IMR-90 (cell line): ENCODE measurements around the gene GCNT4. TPM values are rescaled to one million over a fixed set of nuclear protein-coding genes. Genes with fewer than 3 reads are reported as not detected.

Experiments
- ATAC-seq: fragments of 200-7000 bp; cut with Tn5 transposase; 2 replicates; pipeline ENCODE4 v1.9.1; 2020; ENCODE audit warnings: low read depth, mild to moderate bottlenecking, moderate library complexity
- BruUV-seq: library from RNA; stranded (reverse); fragments of 400-500 nt; replicated peaks from 2 replicates; lab custom pipeline; 2021; lab: Mats Ljungman, UMichigan
- CTCF ChIA-PET: fragments of 300-600 bp; formaldehyde crosslinking; extraction: SDS; loops from one replicate; lab custom pipeline; 2021; ENCODE audit warnings: antibody characterized with exemption; lab: Yijun Ruan, JAX
- POLR2A ChIA-PET: fragments of 300-600 bp; sonication (Branson Sonifier 250); formaldehyde crosslinking; loops from one replicate; lab custom pipeline; 2022; ENCODE audit warnings: antibody characterized with exemption; ENCODE audit not compliant: unreplicated experiment; lab: Charles Lee
- DNase-seq: peaks from one replicate; pipeline ENCODE4 v3.0.0; 2013
- H2AFZ ChIP-seq: replicated peaks from 2 replicates; pipeline ENCODE3; 2013; ENCODE audit warnings: low read length, mild to moderate bottlenecking; ENCODE audit not compliant: poor library complexity
- H2AK5ac ChIP-seq: 2 replicates; pipeline ENCODE4 v1.6.1; 2013; ENCODE audit warnings: low read depth, low read length, inconsistent platforms
- H2AK9ac ChIP-seq: replicated peaks from 2 replicates; pipeline ENCODE3; 2013; ENCODE audit warnings: mild to moderate bottlenecking, low read depth, low read length, moderate library complexity; ENCODE audit not compliant: poor library complexity
- H2BK120ac ChIP-seq: 2 replicates; pipeline ENCODE4 v1.6.1; 2013; ENCODE audit warnings: low read depth, low read length, inconsistent platforms
- H2BK15ac ChIP-seq: 3 replicates; pipeline ENCODE4 v1.6.1; 2013; ENCODE audit warnings: low read depth, low read length, inconsistent platforms
- H2BK20ac ChIP-seq: 2 replicates; pipeline ENCODE4 v1.6.1; 2013; ENCODE audit warnings: low read depth, mild to moderate bottlenecking, inconsistent platforms, low read length, moderate library complexity
- H2BK5ac ChIP-seq: 2 replicates; pipeline ENCODE4 v1.6.1; 2013; ENCODE audit warnings: mild to moderate bottlenecking, low read depth, low read length, inconsistent platforms; ENCODE audit not compliant: poor library complexity, severe bottlenecking
- H3K14ac ChIP-seq: replicated peaks from 2 replicates; pipeline ENCODE4 v1.6.1; 2013; ENCODE audit warnings: low read depth, low read length, inconsistent platforms
- H3K18ac ChIP-seq: 2 replicates; pipeline ENCODE4 v1.6.1; 2013; ENCODE audit warnings: low read depth, low read length, control low read depth
- H3K23ac ChIP-seq: 2 replicates; pipeline ENCODE4 v1.6.1; 2013; ENCODE audit warnings: low read depth, low read length, inconsistent platforms
- H3K27ac ChIP-seq: 2 replicates; pipeline ENCODE4 v1.5.1; 2013; ENCODE audit warnings: mild to moderate bottlenecking, control low read depth, low read length; ENCODE audit not compliant: insufficient read depth
- H3K27me3 ChIP-seq: 2 replicates; pipeline ENCODE4 v1.6.1; 2013; ENCODE audit warnings: low read length; ENCODE audit not compliant: control insufficient read depth, insufficient read depth
- H3K36me3 ChIP-seq: 2 replicates; pipeline ENCODE4 v1.6.1; 2013; ENCODE audit warnings: low read length, mixed read lengths; ENCODE audit not compliant: control insufficient read depth, insufficient read depth
- H3K4ac ChIP-seq: 2 replicates; pipeline ENCODE4 v1.6.1; 2013; ENCODE audit warnings: low read depth, low read length, inconsistent platforms
- H3K4me1 ChIP-seq: 2 replicates; pipeline ENCODE4 v1.6.1; 2013; ENCODE audit warnings: low read length, mixed read lengths; ENCODE audit not compliant: control insufficient read depth, insufficient read depth
- H3K4me2 ChIP-seq: 2 replicates; pipeline ENCODE4 v1.6.1; 2013; ENCODE audit warnings: low read depth, mild to moderate bottlenecking, control low read depth, low read length, moderate library complexity
- H3K4me3 ChIP-seq: 2 replicates; pipeline ENCODE4 v1.5.1; 2013; ENCODE audit warnings: low read depth, mild to moderate bottlenecking, control low read depth, low read length, moderate library complexity; ENCODE audit not compliant: insufficient read depth
- H3K56ac ChIP-seq: 2 replicates; pipeline ENCODE4 v1.6.1; 2013; ENCODE audit warnings: low read length, inconsistent platforms; ENCODE audit not compliant: insufficient read depth; ENCODE audit errors: extremely low read depth
- H3K79me1 ChIP-seq, 2 experiments: 2 replicates each; pipeline ENCODE4 v1.6.1; 2013; ENCODE audit warnings: low read length in 2 of 2, inconsistent platforms in 1 of 2, low read depth in 1 of 2
- H3K9ac ChIP-seq: 2 replicates; pipeline ENCODE4 v1.6.1; 2013; ENCODE audit warnings: low read depth, low read length, control low read depth
- H3K9me1 ChIP-seq: 2 replicates; pipeline ENCODE4 v1.6.1; 2013; ENCODE audit warnings: low read length, inconsistent platforms; ENCODE audit not compliant: insufficient read depth
- H3K9me3 ChIP-seq: 2 replicates; pipeline ENCODE4 v1.6.1; 2013; ENCODE audit warnings: low read length; ENCODE audit not compliant: control insufficient read depth, insufficient read depth
- H4K20me1 ChIP-seq: 2 replicates; pipeline ENCODE4 v1.6.1; 2013; ENCODE audit warnings: low read length, inconsistent platforms; ENCODE audit not compliant: insufficient read depth
- H4K5ac ChIP-seq: 2 replicates; pipeline ENCODE4 v1.6.1; 2013; ENCODE audit warnings: mild to moderate bottlenecking, low read depth, low read length, control low read depth
- H4K8ac ChIP-seq, 2 experiments: 2 replicates each; pipeline ENCODE4 v1.6.1; 2013; ENCODE audit warnings: low read depth in 2 of 2, low read length in 2 of 2, control low read depth in 1 of 2, inconsistent platforms in 1 of 2
- H4K91ac ChIP-seq: 2 replicates; pipeline ENCODE4 v1.6.1; 2013; ENCODE audit warnings: low read depth, low read length, inconsistent platforms; ENCODE audit not compliant: insufficient read depth
- BHLHE40 ChIP-seq: fragments of 150-350 bp; IDR thresholded peaks from 2 replicates; pipeline ENCODE4 v1.6.1; 2016; ENCODE audit warnings: mild to moderate bottlenecking, low read depth, low read length
- CEBPB ChIP-seq: IDR thresholded peaks from 2 replicates; pipeline ENCODE4 v1.6.1; 2012; ENCODE audit warnings: low read depth, low read length, improper control_type of control experiment
- CHD1 ChIP-seq: IDR thresholded peaks from 2 replicates; pipeline ENCODE4 v1.6.1; 2012; ENCODE audit warnings: low read depth, low read length, improper control_type of control experiment
- CTCF ChIP-seq: conservative IDR thresholded peaks from 2 replicates; pipeline ENCODE4 v1.5.1; 2012; ENCODE audit warnings: mild to moderate bottlenecking, low read depth, low read length, improper control_type of control experiment
- ELK1 ChIP-seq: fragments of 150-350 bp; IDR thresholded peaks from 2 replicates; pipeline ENCODE4 v1.6.1; 2016; ENCODE audit warnings: low read depth, mild to moderate bottlenecking, low read length, moderate library complexity, borderline replicate concordance
- FOS ChIP-seq: fragments of 150-350 bp; IDR thresholded peaks from 2 replicates; pipeline ENCODE4 v1.6.1; 2016; ENCODE audit warnings: low read depth, low read length
- MAZ ChIP-seq: IDR thresholded peaks from 2 replicates; pipeline ENCODE4 v1.6.1; 2012; ENCODE audit warnings: low read depth, mild to moderate bottlenecking, low read length, improper control_type of control experiment, moderate library complexity, borderline replicate concordance
- MXI1 ChIP-seq: IDR thresholded peaks from 2 replicates; pipeline ENCODE4 v1.6.1; 2012; ENCODE audit warnings: low read depth, mild to moderate bottlenecking, low read length, moderate library complexity, borderline replicate concordance
- NFE2L2 ChIP-seq: fragments of 150-350 bp; IDR thresholded peaks from 2 replicates; pipeline ENCODE4 v1.6.1; 2016; ENCODE audit warnings: low read depth, mild to moderate bottlenecking, low read length
- POLR2A ChIP-seq: IDR thresholded peaks from 2 replicates; pipeline ENCODE4 v1.6.1; 2012; ENCODE audit warnings: mild to moderate bottlenecking, low read depth, low read length
- RAD21 ChIP-seq: IDR thresholded peaks from 2 replicates; pipeline ENCODE4 v1.6.1; 2012; ENCODE audit warnings: low read length, improper control_type of control experiment
- RCOR1 ChIP-seq: IDR thresholded peaks from 2 replicates; pipeline ENCODE4 v1.6.1; 2012; ENCODE audit warnings: mild to moderate bottlenecking, low read length, improper control_type of control experiment; ENCODE audit not compliant: insufficient replicate concordance
- RFX5 ChIP-seq: IDR thresholded peaks from 2 replicates; pipeline ENCODE4 v1.8.0; 2012; ENCODE audit warnings: low read depth, mild to moderate bottlenecking, low read length, moderate library complexity
- SMC3 ChIP-seq: fragments of 150-350 bp; IDR thresholded peaks from 2 replicates; pipeline ENCODE4 v1.6.1; 2016; ENCODE audit warnings: low read depth, mild to moderate bottlenecking, antibody characterized with exemption, low read length, moderate library complexity
- USF2 ChIP-seq: fragments of 150-350 bp; IDR thresholded peaks from 2 replicates; pipeline ENCODE4 v1.6.1; 2017; ENCODE audit warnings: mild to moderate bottlenecking, antibody characterized with exemption, low read length, low read depth
- WGBS, 2 experiments: methylation state at CpG; one replicate each; pipeline versions ENCODE4 v1.1.5 to v1.1.7; 2013; ENCODE audit warnings: missing lambda C conversion rate in 2 of 2; ENCODE audit not compliant: insufficient read length in 1 of 2; ENCODE audit errors: extremely low coverage in 2 of 2; 5-methylcytosine and 5-hydroxymethylcytosine counted together
- dilution Hi-C: fragments of 300-500 bp; cut with HindIII; formaldehyde crosslinking; loops from one replicate; pipeline ENCODE4 v1.14.3; 2018; ENCODE audit warnings: low sequenced_read_pairs; ENCODE audit not compliant: unreplicated experiment
- in situ Hi-C: fragments of 300-500 bp; cut with MboI; formaldehyde crosslinking; loops from 3 replicates; pipeline ENCODE4 v1.14.3; 2019; ENCODE audit warnings: low sequenced_read_pairs, inconsistent platforms, mixed read lengths
- intact Hi-C: fragments of 100-400 bp; cut with micrococcal nuclease; formaldehyde crosslinking; loops from 2 replicates; pipeline ENCODE4 v1.10.0; 2022
- polyA plus RNA-seq, 3 experiments: library from polyadenylated mRNA; depleted of rRNA; stranded (reverse); fragments of >200 nt; gene quantifications; 2 replicates each; pipeline ENCODE4 v1.2.3, GENCODE V29; 2012; ENCODE audit warnings: low replicate concordance in 1 of 3
- total RNA-seq: library from RNA; depleted of rRNA; stranded (reverse); fragments of >200 nt; gene quantifications from 2 replicates; pipeline ENCODE4 v1.2.3, GENCODE V29; 2012

GCNT4 gene
- total and polyA plus RNA-seq, 2 of the 4 experiments (the other 2 are of a cell fraction), result 0.46 to 1.8 TPM

- no peak overlapping the region for H2AK5ac ChIP-seq
- H3K9me3 ChIP-seq, result no peaks in the 10 kb centered on the region
- DNase-seq (no peak), ATAC-seq (no peak)
- peaks cover 2% of the 10 kb centered on the region; the same call in 1 of the 2 replicates for H3K27me3 ChIP-seq
- H3K79me1 ChIP-seq, result no peaks in the 10 kb centered on the region
- WGBS, 2 experiments, result no CpG with 5 or more reads among the region's 3 CpGs
- H2AK9ac ChIP-seq, result no peak overlapping the region
- H3K23ac ChIP-seq, result no peak overlapping the region
- no peak overlapping the region for H3K56ac ChIP-seq
- H4K20me1 ChIP-seq, result no peaks in the 10 kb centered on the region
- no peak overlapping the region for H3K18ac ChIP-seq
- POLR2A ChIA-PET, result interaction anchor here (0.5 kb wide), 1 partner anchor 12 kb away, joined by 6 read pairs; no protein-coding TSS in a partner anchor
- intact Hi-C loops (no loop called here), in situ Hi-C loops (no loop called here), dilution Hi-C loops (no loop called here)
- no peaks in the 10 kb centered on the region for H3K36me3 ChIP-seq
- no peaks in the 10 kb centered on the region for H3K4me1 ChIP-seq
- H2BK15ac ChIP-seq, result no peak overlapping the region
- H3K4ac ChIP-seq, result no peak overlapping the region
- no peak overlapping the region for H4K91ac ChIP-seq
- CTCF ChIA-PET, result no interaction called here
- no peak overlapping the region for H2BK120ac ChIP-seq
- H2AFZ ChIP-seq, result no peak overlapping the region
- H3K14ac ChIP-seq, result no peak overlapping the region
- no peak for TF ChIP-seq CEBPB
- TF ChIP-seq CHD1, result no peak
- no peak for TF ChIP-seq MXI1
- TF ChIP-seq FOS, result no peak
- no peak for TF ChIP-seq RFX5
- TF ChIP-seq RAD21, result no peak
- TF ChIP-seq RCOR1, result no peak
- no peak for TF ChIP-seq SMC3
- TF ChIP-seq ELK1, result no peak
- no peak for TF ChIP-seq NFE2L2
- no peak for TF ChIP-seq CTCF
- TF ChIP-seq POLR2A, result no peak
- no peak for TF ChIP-seq BHLHE40
- TF ChIP-seq MAZ, result no peak
- no peak for TF ChIP-seq USF2
- H2BK20ac ChIP-seq, result no peak overlapping the region
- no peak overlapping the region for H3K27ac ChIP-seq
- no peak overlapping the region for H4K8ac ChIP-seq
- H3K4me3 ChIP-seq, result no peak overlapping the region
- no peak overlapping the region for H3K4me2 ChIP-seq
- BruUV-seq, result no TSS peak
- no peak overlapping the region for H3K9ac ChIP-seq
- no peak overlapping the region for H4K5ac ChIP-seq
- H2BK5ac ChIP-seq, result no peak overlapping the region
- no peaks in the 10 kb centered on the region for H3K9me1 ChIP-seq
Measured at GRCh38 chr5:75067434-75067833, 15.1 kb upstream of the GCNT4 start.
